Measurements from ENCODE around the gene CLIC6.
A peak's percentile ranks its signal among the peaks of the same experiment; 100 is the strongest.

Gene CLIC6

DNA sequence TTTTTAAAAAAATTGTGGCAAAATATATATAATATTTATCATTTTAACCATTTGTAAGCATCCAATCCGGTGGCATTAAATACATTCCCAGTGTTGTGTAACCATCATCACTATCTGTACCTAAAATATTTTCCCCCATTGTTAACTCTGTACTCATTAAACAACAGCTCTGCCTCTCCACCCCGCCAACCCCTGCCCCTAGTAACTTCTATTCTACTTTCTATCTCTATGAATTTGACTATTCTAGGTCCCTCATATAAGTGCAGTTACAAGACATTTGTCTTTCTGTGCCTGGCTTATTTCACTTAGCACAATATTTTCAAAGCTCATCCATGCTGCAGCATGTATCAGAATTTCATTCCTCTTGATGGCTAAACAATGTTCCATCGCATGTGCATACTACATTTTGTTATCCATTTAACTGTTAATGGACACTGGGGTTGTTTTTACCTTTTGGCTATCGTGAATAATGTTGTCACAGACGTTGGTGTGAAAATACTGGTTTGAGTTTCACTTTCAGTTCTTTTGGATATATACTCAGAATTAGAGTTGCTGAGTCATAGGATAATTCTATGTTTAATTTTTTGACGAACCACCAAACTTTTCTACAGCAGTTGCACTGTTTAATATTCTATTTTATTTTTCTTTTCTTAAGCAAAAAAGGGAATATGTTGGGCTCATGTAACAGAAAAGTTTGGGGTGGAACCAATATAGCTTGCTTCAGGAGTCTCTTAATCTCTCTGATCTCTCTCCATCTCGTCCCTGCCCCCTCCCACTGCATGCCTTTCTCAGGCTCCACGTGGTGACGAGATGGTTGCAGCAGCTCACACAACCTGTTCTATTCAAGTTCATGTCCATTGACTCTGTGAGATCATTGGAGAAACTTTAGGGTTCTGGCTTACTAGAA lies 28.7 kb upstream of the CLIC6 start:
- no peaks in the 10 kb centered on the region for H3K36me3 ChIP-seq (ENCODE audit: control insufficient read depth in 1 of 2, insufficient read depth in 2 of 2, low read length in 2 of 2)
- H3K27ac ChIP-seq (ENCODE audit: low read length): no peak overlapping the region
- peaks cover 4% of the 10 kb centered on the region for H3K27me3 ChIP-seq (ENCODE audit: low read depth, low read length)
- H3K9me3 ChIP-seq (ENCODE audit: control insufficient read depth in 1 of 2, low read length in 2 of 2): no peaks in the 10 kb centered on the region
- peak overlapping the region in 1 of 2 donors; percentile 34 for H3K4me3 ChIP-seq (ENCODE audit: low read depth in 1 of 2, low read length in 2 of 2)
- H3K4me1 ChIP-seq (ENCODE audit: control insufficient read depth in 1 of 2, insufficient read depth in 2 of 2, low read length in 2 of 2): no peaks in the 10 kb centered on the region

DNA sequence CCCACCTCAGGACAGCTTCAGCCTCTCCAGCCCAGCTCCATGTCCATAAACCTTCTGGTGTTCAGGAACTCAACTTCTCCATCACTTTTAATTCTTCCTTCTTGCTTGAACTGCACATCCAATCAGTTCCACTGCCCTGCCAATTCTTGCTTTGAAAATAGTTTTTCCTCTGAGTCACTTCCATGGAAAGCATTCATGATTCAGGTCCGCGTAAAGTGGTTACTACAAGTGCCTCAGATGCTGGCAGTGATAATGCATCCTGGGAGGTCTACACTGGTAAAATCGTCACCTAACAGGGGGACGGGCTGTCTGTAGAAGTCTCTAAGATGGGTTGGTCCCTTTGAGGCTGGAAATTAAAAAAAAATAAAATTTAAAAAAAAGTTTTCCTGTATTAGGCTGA lies 27.9 kb upstream of the CLIC6 start:
- Histone ChIP-seq H3K9me3 (ENCODE audit: control insufficient read depth in 1 of 2, low read length in 2 of 2) (no peaks in the 10 kb centered on the region), H3K27ac (ENCODE audit: low read length) (no peak overlapping the region), H3K36me3 (ENCODE audit: control insufficient read depth in 1 of 2, insufficient read depth in 2 of 2, low read length in 2 of 2) (no peaks in the 10 kb centered on the region), H3K27me3 (ENCODE audit: low read depth, low read length) (no peaks in the 10 kb centered on the region), H3K4me3 (ENCODE audit: low read depth in 1 of 2, low read length in 2 of 2) (no peak overlapping the region), H3K4me1 (ENCODE audit: control insufficient read depth in 1 of 2, insufficient read depth in 2 of 2, low read length in 2 of 2) (no peaks in the 10 kb centered on the region)

DNA sequence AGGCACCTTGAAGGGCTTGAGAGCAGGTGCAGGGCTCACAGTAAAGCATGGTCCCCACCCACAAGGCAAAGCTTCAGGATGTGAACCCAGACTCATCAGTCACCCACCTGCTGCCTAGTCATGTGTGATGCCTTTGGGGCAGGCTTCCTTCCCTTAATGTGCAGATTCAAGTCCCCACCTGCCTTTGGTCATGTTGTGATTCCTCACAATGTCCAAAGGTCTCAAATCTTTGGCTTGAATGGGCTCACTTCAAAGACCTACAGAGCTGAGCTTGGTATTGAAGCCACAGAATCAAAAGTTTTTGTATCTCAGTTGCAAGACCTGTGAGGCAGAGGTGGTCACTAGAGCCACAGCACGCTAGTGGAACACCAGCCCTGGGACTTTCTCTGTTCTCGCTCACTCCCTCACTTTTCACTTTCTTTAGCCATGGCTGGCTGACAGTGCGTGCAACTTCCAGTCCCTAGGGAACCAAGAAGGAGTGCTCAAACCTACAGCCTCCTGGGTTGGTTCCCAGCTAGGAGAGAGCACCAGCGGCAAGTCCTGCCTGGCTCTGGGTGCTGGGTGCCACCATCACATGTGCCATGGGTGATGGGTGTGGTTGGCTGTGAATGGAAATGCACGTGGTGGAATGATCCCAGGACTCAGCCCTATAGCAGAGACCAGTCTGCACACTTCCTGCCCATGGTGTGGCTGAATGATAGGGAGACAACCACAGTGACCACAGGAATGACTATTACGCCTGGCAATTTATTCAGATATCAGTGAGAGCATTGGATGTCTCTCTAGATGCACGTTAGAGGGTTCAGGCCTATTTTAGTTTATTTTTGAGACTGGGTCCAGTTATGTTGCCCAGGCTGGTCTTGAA lies 26.4 kb upstream of the CLIC6 start:
- Histone ChIP-seq H3K4me1 (ENCODE audit: control insufficient read depth in 1 of 2, insufficient read depth in 2 of 2, low read length in 2 of 2) (no peaks in the 10 kb centered on the region), H3K9me3 (ENCODE audit: control insufficient read depth in 1 of 2, low read length in 2 of 2) (no peaks in the 10 kb centered on the region), H3K27me3 (ENCODE audit: low read depth, low read length) (no peaks in the 10 kb centered on the region), H3K27ac (ENCODE audit: low read length) (no peak overlapping the region), H3K36me3 (ENCODE audit: control insufficient read depth in 1 of 2, insufficient read depth in 2 of 2, low read length in 2 of 2) (no peaks in the 10 kb centered on the region), H3K4me3 (ENCODE audit: low read depth in 1 of 2, low read length in 2 of 2) (no peak overlapping the region)

DNA sequence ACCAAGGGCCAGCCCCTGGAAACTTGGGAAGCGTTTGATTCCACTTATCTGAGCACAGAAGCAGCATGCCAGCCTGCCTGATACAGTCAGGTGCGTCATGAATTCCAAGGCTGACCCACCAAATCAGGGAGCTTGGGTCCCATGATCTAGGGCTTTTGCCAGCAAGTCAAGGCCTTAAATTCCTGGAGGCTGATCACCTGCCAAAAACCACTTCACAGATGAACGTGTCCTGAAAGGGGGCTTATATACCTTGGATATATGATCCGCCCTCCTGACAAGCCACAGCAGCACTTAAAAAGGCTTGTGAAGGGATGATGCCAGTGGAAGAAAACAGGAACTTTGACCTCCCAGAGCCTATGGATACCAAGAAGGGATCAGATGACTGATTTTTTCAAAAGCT lies 24.0 kb upstream of the CLIC6 start:
- Histone ChIP-seq H3K9me3 (ENCODE audit: control insufficient read depth in 1 of 2, low read length in 2 of 2) (no peaks in the 10 kb centered on the region), H3K27ac (ENCODE audit: low read length) (no peak overlapping the region), H3K4me1 (ENCODE audit: control insufficient read depth in 1 of 2, insufficient read depth in 2 of 2, low read length in 2 of 2) (no peaks in the 10 kb centered on the region), H3K36me3 (ENCODE audit: control insufficient read depth in 1 of 2, insufficient read depth in 2 of 2, low read length in 2 of 2) (no peaks in the 10 kb centered on the region), H3K27me3 (ENCODE audit: low read depth, low read length) (no peaks in the 10 kb centered on the region), H3K4me3 (ENCODE audit: low read depth in 1 of 2, low read length in 2 of 2) (no peak overlapping the region)

DNA sequence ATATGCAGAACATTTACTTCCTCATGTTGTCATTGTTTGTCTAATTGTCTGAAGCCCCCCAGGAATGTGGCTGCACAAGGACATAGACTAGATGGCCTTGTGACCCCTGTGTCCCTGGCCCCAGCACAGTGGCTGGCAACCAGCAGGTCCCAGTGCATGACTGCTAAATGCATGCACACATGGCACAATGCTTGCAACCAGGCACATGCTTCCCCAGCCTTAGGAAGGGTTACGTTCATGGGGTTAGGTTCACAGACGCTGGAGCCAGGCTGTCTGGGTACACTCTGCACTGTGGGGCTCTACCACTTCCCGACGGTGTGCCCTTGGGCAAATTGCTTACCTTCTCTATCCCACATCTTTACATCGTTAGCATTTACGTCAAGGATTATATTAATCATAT lies 21.2 kb upstream of the CLIC6 start:
- no peak overlapping the region for H3K27ac ChIP-seq (ENCODE audit: low read length)
- no peaks in the 10 kb centered on the region for H3K4me1 ChIP-seq (ENCODE audit: control insufficient read depth in 1 of 2, insufficient read depth in 2 of 2, low read length in 2 of 2)
- peaks cover 0 to 15% of the 10 kb centered on the region in 2 donors for H3K9me3 ChIP-seq (ENCODE audit: control insufficient read depth in 1 of 2, low read length in 2 of 2)
- no peak overlapping the region for H3K4me3 ChIP-seq (ENCODE audit: low read depth in 1 of 2, low read length in 2 of 2)
- H3K27me3 ChIP-seq (ENCODE audit: low read depth, low read length): no peaks in the 10 kb centered on the region
- no peaks in the 10 kb centered on the region for H3K36me3 ChIP-seq (ENCODE audit: control insufficient read depth in 1 of 2, insufficient read depth in 2 of 2, low read length in 2 of 2)

DNA sequence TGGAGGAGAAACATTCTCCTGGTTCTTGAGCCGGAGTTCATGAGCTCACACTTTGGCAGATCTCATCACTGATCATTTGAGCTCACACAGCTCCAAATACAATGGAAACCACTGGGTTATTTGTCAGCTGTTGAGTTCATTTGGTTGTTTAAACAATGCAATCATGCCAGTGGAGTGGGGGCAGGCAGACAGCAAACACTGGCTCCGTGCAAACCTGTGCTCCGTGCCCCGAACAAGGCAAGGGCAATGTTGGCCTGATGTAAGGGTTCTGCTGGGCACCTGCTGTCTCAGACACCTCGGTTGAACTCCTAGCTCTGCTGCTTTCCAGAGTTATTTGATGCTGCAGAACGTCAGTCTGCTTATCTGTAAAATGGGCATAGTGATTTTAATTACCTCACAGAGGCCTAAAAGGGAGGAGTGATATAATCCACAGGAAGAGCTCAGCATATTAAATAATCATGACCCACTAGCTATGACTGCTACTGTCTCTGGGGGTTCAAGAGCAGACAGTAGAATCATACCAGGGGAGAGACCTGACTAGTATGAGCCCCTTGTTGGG lies 20.0 kb upstream of the CLIC6 start:
- Histone ChIP-seq H3K4me1 (ENCODE audit: control insufficient read depth in 1 of 2, insufficient read depth in 2 of 2, low read length in 2 of 2) (no peaks in the 10 kb centered on the region), H3K9me3 (ENCODE audit: control insufficient read depth in 1 of 2, low read length in 2 of 2) (peaks cover 0 to 15% of the 10 kb centered on the region in 2 donors), H3K27ac (ENCODE audit: low read length) (no peak overlapping the region), H3K4me3 (ENCODE audit: low read depth in 1 of 2, low read length in 2 of 2) (no peak overlapping the region), H3K27me3 (ENCODE audit: low read depth, low read length) (no peaks in the 10 kb centered on the region), H3K36me3 (ENCODE audit: control insufficient read depth in 1 of 2, insufficient read depth in 2 of 2, low read length in 2 of 2) (no peaks in the 10 kb centered on the region)

DNA sequence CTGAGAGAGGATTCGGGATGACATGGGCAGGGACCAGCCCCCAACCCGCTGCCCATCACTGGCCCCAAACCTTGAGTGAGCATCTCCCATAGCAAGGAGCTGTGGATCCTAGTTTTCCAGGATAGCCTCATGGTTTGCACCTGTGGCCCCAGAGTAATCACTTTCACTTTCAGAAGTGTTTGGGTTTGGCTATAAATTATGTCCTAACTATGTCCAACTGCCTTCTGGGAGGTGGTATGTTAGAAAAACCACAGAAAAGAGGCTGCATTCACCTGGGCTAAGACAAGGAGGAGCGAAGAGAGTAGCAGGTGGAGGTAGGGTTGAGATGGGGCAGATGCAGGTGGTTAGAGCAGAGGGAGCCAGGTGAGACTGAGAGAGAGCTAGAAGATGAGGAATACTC lies 19.4 kb upstream of the CLIC6 start:
- Histone ChIP-seq H3K9me3 (ENCODE audit: control insufficient read depth in 1 of 2, low read length in 2 of 2) (peaks cover 0 to 15% of the 10 kb centered on the region in 2 donors), H3K4me3 (ENCODE audit: low read depth in 1 of 2, low read length in 2 of 2) (no peak overlapping the region), H3K27me3 (ENCODE audit: low read depth, low read length) (no peaks in the 10 kb centered on the region), H3K27ac (ENCODE audit: low read length) (no peak overlapping the region), H3K4me1 (ENCODE audit: control insufficient read depth in 1 of 2, insufficient read depth in 2 of 2, low read length in 2 of 2) (no peaks in the 10 kb centered on the region), H3K36me3 (ENCODE audit: control insufficient read depth in 1 of 2, insufficient read depth in 2 of 2, low read length in 2 of 2) (no peaks in the 10 kb centered on the region)

DNA sequence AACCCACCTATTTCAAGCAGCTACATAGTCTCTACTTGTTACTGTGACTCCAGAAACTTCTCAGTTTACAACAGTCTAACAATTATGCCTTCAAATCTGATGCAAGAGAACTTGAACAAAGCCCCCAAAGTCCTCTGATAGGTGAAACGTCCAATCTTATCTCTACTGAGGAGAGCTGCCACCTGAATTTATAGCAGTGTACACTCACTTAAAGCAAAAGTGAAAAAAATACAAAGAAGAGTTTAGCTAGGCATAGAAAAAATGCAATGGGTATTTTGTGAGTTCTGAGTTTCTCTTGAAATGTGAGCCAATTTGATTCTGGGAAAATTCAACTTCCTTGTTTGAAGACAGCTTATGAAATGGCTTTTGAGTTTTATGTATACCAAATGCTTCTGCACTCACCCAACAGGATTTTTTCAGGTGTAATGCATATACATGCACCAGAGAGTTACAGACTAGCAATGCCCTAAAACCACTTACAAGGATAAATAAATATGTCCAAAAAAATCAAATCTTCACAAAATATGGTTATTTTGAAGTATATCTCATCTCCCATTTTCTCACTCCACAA lies 17.8 kb upstream of the CLIC6 start:
- H3K27me3 ChIP-seq (ENCODE audit: low read depth, low read length): no peaks in the 10 kb centered on the region
- no peak overlapping the region for H3K27ac ChIP-seq (ENCODE audit: low read length)
- H3K4me3 ChIP-seq (ENCODE audit: low read depth in 1 of 2, low read length in 2 of 2): no peak overlapping the region
- no peaks in the 10 kb centered on the region for H3K4me1 ChIP-seq (ENCODE audit: control insufficient read depth in 1 of 2, insufficient read depth in 2 of 2, low read length in 2 of 2)
- peaks cover 0 to 15% of the 10 kb centered on the region in 2 donors for H3K9me3 ChIP-seq (ENCODE audit: control insufficient read depth in 1 of 2, low read length in 2 of 2)
- H3K36me3 ChIP-seq (ENCODE audit: control insufficient read depth in 1 of 2, insufficient read depth in 2 of 2, low read length in 2 of 2): no peaks in the 10 kb centered on the region

DNA sequence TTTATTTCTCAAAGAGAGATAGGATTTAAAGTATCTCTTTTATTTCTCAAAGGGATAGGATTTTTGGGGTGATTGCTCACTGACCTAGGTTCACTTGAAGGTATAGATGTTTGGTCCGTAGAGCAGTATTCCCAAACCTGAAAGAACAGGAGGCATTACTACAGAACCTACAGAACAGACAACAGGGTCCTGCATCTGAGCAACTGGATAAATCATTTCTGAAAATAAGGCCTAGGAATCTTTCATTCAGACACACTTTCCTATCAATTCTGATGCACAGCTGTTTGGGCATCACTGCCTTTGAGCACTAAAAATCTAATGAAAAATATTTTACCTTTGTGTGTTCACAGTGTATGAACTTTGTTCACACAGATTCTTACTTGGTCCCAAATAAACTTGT lies 17.2 kb upstream of the CLIC6 start:
- Histone ChIP-seq H3K9me3 (ENCODE audit: control insufficient read depth in 1 of 2, low read length in 2 of 2) (peaks cover 0 to 15% of the 10 kb centered on the region in 2 donors), H3K27me3 (ENCODE audit: low read depth, low read length) (no peaks in the 10 kb centered on the region), H3K36me3 (ENCODE audit: control insufficient read depth in 1 of 2, insufficient read depth in 2 of 2, low read length in 2 of 2) (no peaks in the 10 kb centered on the region), H3K4me3 (ENCODE audit: low read depth in 1 of 2, low read length in 2 of 2) (no peak overlapping the region), H3K4me1 (ENCODE audit: control insufficient read depth in 1 of 2, insufficient read depth in 2 of 2, low read length in 2 of 2) (no peaks in the 10 kb centered on the region), H3K27ac (ENCODE audit: low read length) (no peak overlapping the region)

DNA sequence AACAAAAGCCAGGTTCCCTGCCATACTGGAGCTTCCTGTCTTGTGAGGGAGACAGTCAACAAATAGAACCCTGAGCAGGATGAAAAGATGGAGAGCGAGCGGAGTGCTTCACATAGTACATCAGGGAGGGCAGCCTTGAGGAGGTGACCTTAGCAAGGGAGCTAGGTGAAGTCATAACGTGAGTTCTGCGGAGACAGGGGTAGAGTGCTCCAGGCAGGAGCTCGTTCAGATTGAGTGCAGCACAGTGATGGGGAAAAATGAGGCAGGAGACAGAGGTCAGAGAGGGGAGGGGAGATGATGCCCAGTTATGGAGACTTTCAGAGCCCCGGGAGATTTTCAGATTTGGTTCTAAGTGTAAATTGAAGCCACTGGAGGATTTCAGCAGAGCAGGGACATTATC lies 15.3 kb upstream of the CLIC6 start:
- Histone ChIP-seq H3K9me3 (ENCODE audit: control insufficient read depth in 1 of 2, low read length in 2 of 2) (peaks cover 0 to 15% of the 10 kb centered on the region in 2 donors), H3K4me1 (ENCODE audit: control insufficient read depth in 1 of 2, insufficient read depth in 2 of 2, low read length in 2 of 2) (no peaks in the 10 kb centered on the region), H3K27me3 (ENCODE audit: low read depth, low read length) (no peaks in the 10 kb centered on the region), H3K27ac (ENCODE audit: low read length) (no peak overlapping the region), H3K4me3 (ENCODE audit: low read depth in 1 of 2, low read length in 2 of 2) (no peak overlapping the region), H3K36me3 (ENCODE audit: control insufficient read depth in 1 of 2, insufficient read depth in 2 of 2, low read length in 2 of 2) (no peaks in the 10 kb centered on the region)

DNA sequence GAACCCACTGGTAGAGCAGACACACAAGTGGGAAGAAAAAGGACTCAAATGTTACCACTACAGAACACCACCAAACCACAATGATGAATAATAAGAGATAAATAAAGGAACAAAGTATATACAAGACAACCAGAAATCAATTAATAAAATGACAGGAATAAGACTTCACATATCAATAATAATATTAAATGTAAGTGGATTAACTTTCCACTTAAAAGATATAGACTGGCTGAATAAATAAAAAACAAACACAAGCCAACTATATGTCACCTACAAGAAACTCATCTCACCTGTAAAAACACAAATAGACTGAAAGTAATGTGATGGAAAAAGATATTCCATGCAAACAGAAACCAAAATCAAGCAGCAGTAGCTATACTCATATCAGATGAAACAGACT lies 6.9 kb upstream of the CLIC6 start:
- no peak overlapping the region for H3K27ac ChIP-seq (ENCODE audit: low read length)
- H3K9me3 ChIP-seq (ENCODE audit: control insufficient read depth in 1 of 2, low read length in 2 of 2): peaks cover 14 to 24% of the 10 kb centered on the region in 2 donors
- H3K4me1 ChIP-seq (ENCODE audit: control insufficient read depth in 1 of 2, insufficient read depth in 2 of 2, low read length in 2 of 2): no peaks in the 10 kb centered on the region
- H3K27me3 ChIP-seq (ENCODE audit: low read depth, low read length): no peaks in the 10 kb centered on the region
- H3K4me3 ChIP-seq (ENCODE audit: low read depth in 1 of 2, low read length in 2 of 2): no peak overlapping the region
- no peaks in the 10 kb centered on the region for H3K36me3 ChIP-seq (ENCODE audit: control insufficient read depth in 1 of 2, insufficient read depth in 2 of 2, low read length in 2 of 2)
